ENCODE results near the gene MTFR1L.

The MTFR1L gene

GRCh38 chr1:25819491-25820246 is at the start of gene MTFR1L:
MTFR1L (plus strand) TSS chr1:25819954; CDS start chr1:25823105, 3,151 bp downstream.
- peak within 1 kb of the TSS; percentile 69 for H3K4me3 ChIP-seq (ENCODE audit: low read length)
- H3K4me1 ChIP-seq (ENCODE audit: insufficient read depth, low read length): peaks cover 25% of the 10 kb centered on the region
- H3K36me3 ChIP-seq (ENCODE audit: insufficient read depth, low read length): peaks cover 16% of the 10 kb centered on the region
- H2AFZ ChIP-seq (ENCODE audit: low read depth, low read length): peak within 1 kb of the TSS; percentile 65
- H3K27me3 ChIP-seq (ENCODE audit: insufficient read depth, low read length): no peaks in the 10 kb centered on the region
- H3K9me3 ChIP-seq (ENCODE audit: low read length): no peaks in the 10 kb centered on the region

DNA sequence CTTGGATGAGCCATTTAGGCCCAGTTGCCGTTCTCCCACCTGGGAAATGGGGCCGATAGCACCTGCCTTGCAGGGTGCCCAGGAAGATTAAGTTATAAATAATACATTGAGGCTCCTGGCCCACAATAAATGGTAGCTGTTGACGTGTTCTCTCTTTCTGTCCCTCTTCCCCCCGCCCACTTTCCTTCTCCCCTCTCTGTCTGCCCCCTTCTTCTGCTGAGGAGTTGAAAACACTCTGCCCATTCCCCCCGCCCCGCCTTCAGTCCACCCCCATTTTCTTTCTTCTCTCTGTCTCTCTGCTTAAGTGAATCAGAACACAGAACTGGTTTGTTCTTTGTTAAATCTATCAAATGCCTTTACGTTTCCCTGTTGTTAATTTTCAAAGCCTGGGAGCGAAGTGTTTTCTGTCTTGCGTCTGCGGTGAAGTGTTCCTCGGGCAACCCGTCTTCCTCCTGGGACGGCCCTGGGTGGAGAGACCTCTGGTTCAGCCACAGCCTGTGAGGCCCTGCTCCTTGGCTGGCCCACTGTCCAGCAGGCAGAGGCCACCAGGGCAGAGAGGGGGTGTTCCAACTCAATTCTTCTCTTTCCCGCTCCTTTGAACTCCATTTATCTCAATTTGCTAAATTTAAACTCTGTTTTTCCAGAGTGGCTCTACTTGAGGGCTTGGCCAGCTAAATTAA is 49.1 kb upstream of the MTFR1L start:
- peaks cover 39% of the 10 kb centered on the region for H3K4me1 ChIP-seq (ENCODE audit: insufficient read depth, low read length)

DNA sequence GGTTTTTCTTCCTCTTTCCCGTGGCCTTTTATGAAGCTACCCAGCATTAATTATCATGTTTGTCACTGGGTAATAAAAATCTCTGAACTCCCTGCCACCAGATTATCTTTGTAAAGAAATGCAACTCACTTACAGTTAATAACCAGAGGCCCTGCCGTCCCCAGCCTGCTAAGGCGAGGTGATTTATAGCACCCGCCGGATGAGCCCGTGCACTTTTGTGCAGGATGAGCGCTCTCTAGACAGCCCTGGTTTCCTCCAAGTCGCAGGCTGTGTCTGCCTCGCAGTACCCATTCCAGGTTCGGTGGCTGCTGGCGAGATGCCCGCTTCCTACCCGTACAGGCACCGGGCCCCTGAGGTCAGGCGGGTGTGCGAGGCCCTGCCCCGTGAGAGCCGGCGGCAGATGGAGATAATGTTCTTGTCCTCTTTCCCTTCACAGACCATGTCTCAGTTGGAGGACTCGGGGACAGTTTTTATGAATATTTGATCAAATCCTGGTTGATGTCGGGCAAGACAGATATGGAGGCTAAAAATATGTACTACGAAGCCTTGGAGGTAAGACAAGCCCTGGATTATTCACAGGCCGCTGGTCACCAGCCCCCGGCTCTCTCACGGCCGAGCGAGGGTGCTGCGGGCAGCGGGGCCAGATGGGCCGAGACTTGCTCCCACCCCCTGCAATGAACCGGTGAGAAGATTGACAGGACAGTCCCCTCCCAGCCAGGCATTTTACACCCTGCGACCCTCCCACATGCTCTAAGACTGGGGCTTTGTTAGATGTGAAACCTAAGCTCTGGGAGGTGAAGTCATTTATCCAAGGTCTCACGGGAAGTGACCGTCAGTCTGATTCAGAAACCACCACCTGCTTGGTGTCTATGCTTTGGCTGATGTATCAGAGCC is 48.3 kb upstream of the MTFR1L start:
- H3K4me3 ChIP-seq (ENCODE audit: low read length): no peak overlapping the region
- no peaks in the 10 kb centered on the region for H3K36me3 ChIP-seq (ENCODE audit: insufficient read depth, low read length)
- H3K4me1 ChIP-seq (ENCODE audit: insufficient read depth, low read length): peaks cover 36% of the 10 kb centered on the region
- no peaks in the 10 kb centered on the region for H3K9me3 ChIP-seq (ENCODE audit: low read length)
- no peaks in the 10 kb centered on the region for H3K27me3 ChIP-seq (ENCODE audit: insufficient read depth, low read length)
- no peak overlapping the region for H2AFZ ChIP-seq (ENCODE audit: low read depth, low read length)

More for the DNA sequence above, 49.1 kb upstream of the MTFR1L start:
- H2AFZ ChIP-seq (ENCODE audit: low read depth, low read length): no peak overlapping the region
- no peaks in the 10 kb centered on the region for H3K27me3 ChIP-seq (ENCODE audit: insufficient read depth, low read length)
- no peak overlapping the region for H3K4me3 ChIP-seq (ENCODE audit: low read length)
- no peaks in the 10 kb centered on the region for H3K9me3 ChIP-seq (ENCODE audit: low read length)
- no peaks in the 10 kb centered on the region for H3K36me3 ChIP-seq (ENCODE audit: insufficient read depth, low read length)

DNA sequence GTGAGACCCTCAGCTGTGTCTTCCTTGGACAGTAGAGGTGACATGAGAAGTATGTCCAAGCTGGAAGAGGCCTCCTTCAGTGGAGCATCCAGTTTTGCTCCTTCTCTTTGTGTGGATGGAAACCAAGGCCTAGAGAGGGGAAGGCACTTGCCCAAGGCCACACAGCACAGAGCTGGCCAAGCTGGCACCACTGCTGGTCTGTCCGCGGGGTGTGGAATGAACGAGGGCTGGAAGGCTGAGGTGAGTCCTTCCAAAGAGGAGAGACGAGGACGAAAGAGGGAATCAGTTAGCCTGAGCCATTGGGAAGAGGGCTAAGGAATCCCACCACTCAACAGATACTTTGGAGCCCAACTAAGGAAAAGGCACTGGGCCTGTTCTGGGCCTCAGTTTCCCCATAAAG is 47.6 kb upstream of the MTFR1L start:
- no peak overlapping the region for H2AFZ ChIP-seq (ENCODE audit: low read depth, low read length)
- H3K27me3 ChIP-seq (ENCODE audit: insufficient read depth, low read length): no peaks in the 10 kb centered on the region
- peaks cover 36% of the 10 kb centered on the region for H3K4me1 ChIP-seq (ENCODE audit: insufficient read depth, low read length)
- H3K9me3 ChIP-seq (ENCODE audit: low read length): no peaks in the 10 kb centered on the region
- H3K4me3 ChIP-seq (ENCODE audit: low read length): no peak overlapping the region
- H3K36me3 ChIP-seq (ENCODE audit: insufficient read depth, low read length): no peaks in the 10 kb centered on the region

DNA sequence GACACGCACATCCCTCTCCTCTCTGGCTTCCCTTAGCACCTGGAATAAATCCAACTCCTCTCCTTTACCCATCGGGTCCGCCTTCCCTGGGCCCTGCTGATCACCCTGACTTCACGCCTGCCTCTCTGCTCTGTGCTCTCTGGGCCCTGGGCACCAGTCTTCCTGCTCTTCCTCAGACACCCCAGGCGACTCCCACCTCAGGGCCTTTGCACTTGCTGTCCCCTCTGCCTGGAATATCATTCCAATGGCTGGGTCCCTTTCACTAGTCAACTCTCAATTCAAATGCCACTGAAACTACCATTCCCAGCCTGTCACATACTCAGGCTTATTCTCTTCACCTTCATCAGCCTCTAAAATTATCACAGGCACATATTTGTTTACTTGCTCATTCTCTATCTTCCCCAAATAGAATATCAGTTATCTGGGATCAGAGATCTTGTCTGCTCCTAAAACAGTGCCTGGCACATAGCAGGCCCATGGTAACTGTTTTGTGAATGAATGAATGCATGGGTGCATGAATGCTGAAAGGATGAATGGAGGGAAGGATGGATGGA is 47.0 kb upstream of the MTFR1L start:
- H3K27me3 ChIP-seq (ENCODE audit: insufficient read depth, low read length): no peaks in the 10 kb centered on the region
- H3K4me1 ChIP-seq (ENCODE audit: insufficient read depth, low read length): peaks cover 36% of the 10 kb centered on the region
- no peak overlapping the region for H2AFZ ChIP-seq (ENCODE audit: low read depth, low read length)
- H3K9me3 ChIP-seq (ENCODE audit: low read length): no peaks in the 10 kb centered on the region
- no peaks in the 10 kb centered on the region for H3K36me3 ChIP-seq (ENCODE audit: insufficient read depth, low read length)
- no peak overlapping the region for H3K4me3 ChIP-seq (ENCODE audit: low read length)

- peaks cover 36% of the 10 kb centered on the region for H3K4me1 ChIP-seq (ENCODE audit: insufficient read depth, low read length)
- H3K9me3 ChIP-seq (ENCODE audit: low read length): no peaks in the 10 kb centered on the region
- no peak overlapping the region for H2AFZ ChIP-seq (ENCODE audit: low read depth, low read length)
- H3K36me3 ChIP-seq (ENCODE audit: insufficient read depth, low read length): no peaks in the 10 kb centered on the region
- no peak overlapping the region for H3K4me3 ChIP-seq (ENCODE audit: low read length)
- no peaks in the 10 kb centered on the region for H3K27me3 ChIP-seq (ENCODE audit: insufficient read depth, low read length)
These were observed 46.2 kb upstream of the MTFR1L start for GRCh38 chr1:25773441-25774125.

GRCh38 chr1:25774206-25774803 is 45.4 kb upstream of the MTFR1L start:
- H3K27me3 ChIP-seq (ENCODE audit: insufficient read depth, low read length): no peaks in the 10 kb centered on the region
- peaks cover 36% of the 10 kb centered on the region for H3K4me1 ChIP-seq (ENCODE audit: insufficient read depth, low read length)
- H2AFZ ChIP-seq (ENCODE audit: low read depth, low read length): no peak overlapping the region
- H3K36me3 ChIP-seq (ENCODE audit: insufficient read depth, low read length): no peaks in the 10 kb centered on the region
- H3K9me3 ChIP-seq (ENCODE audit: low read length): no peaks in the 10 kb centered on the region
- no peak overlapping the region for H3K4me3 ChIP-seq (ENCODE audit: low read length)

DNA sequence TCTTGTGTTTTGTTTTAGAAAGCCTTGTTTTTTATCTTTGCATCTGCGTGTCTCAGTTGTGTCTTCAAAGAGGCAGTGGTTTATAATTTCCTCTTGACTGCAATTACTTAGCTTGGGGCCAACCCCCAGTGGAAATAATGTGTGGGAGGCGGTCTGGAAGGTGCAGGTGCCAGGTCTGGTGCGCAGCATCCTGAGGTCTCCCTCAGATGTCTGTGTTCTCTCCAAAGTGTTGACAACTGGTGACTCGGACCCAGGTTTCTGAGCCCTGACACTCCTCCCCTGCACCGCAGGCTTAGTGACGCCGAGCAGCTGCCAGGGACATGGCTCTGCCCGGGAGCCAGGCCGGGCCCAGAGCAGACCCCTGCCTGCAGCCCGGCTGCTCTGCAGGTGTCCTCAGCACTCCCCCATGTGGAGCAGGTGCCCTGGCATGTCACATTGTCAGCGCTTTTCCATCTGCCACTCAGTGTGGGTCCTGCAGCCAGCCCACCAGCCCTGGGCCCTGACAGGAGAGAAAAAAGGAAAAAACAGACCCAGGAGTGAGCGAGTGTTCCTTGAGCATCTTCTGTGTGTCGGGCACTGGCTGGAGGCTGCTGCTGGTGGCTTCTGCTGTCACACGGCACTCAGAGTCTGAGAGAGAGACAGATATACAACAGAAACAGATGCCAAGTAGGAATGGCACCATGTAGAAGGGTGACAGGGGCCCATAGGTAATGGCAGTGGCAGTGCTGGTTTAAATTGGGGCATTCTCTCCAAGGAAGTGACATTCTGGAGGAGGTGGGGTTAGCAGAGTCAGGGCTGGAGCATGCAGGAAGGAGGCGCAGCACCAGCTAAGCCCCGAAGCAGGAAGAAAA is 44.6 kb upstream of the MTFR1L start:
- Histone ChIP-seq H3K9me3 (ENCODE audit: low read length) (no peaks in the 10 kb centered on the region), H3K27me3 (ENCODE audit: insufficient read depth, low read length) (no peaks in the 10 kb centered on the region), H2AFZ (ENCODE audit: low read depth, low read length) (no peak overlapping the region), H3K36me3 (ENCODE audit: insufficient read depth, low read length) (no peaks in the 10 kb centered on the region), H3K4me3 (ENCODE audit: low read length) (no peak overlapping the region), H3K4me1 (ENCODE audit: insufficient read depth, low read length) (peaks cover 31% of the 10 kb centered on the region)

DNA sequence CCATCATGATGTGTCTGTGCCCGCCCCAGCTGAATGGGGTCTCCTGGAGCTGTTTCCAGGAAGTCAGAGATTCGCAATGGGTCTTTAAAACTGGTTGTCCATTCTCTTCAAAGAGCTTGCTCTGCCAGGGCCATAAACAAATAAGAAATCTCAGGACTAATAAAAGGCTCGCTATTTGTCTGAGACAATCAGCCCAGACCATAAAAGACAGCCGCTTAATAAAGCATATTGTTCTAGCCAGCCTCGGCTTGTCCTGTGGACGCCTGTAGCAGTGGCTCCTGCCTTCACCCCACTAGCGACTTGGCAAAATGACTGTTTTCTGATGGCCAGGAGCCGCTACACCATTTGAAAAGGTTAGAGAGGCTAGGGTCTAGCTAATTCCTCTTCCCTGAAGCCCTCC is 40.4 kb upstream of the MTFR1L start:
- Histone ChIP-seq H3K4me3 (ENCODE audit: low read length) (no peak overlapping the region), H3K4me1 (ENCODE audit: insufficient read depth, low read length) (peaks cover 22% of the 10 kb centered on the region), H3K9me3 (ENCODE audit: low read length) (no peaks in the 10 kb centered on the region), H3K27me3 (ENCODE audit: insufficient read depth, low read length) (no peaks in the 10 kb centered on the region), H2AFZ (ENCODE audit: low read depth, low read length) (no peak overlapping the region), H3K36me3 (ENCODE audit: insufficient read depth, low read length) (no peaks in the 10 kb centered on the region)

GRCh38 chr1:25779894-25780293 is 39.9 kb upstream of the MTFR1L start:
- no peaks in the 10 kb centered on the region for H3K27me3 ChIP-seq (ENCODE audit: insufficient read depth, low read length)
- H3K9me3 ChIP-seq (ENCODE audit: low read length): no peaks in the 10 kb centered on the region
- no peak overlapping the region for H2AFZ ChIP-seq (ENCODE audit: low read depth, low read length)
- H3K4me1 ChIP-seq (ENCODE audit: insufficient read depth, low read length): peaks cover 24% of the 10 kb centered on the region
- no peak overlapping the region for H3K4me3 ChIP-seq (ENCODE audit: low read length)
- no peaks in the 10 kb centered on the region for H3K36me3 ChIP-seq (ENCODE audit: insufficient read depth, low read length)

GRCh38 chr1:25780318-25781129 is 39.2 kb upstream of the MTFR1L start:
- Histone ChIP-seq H3K9me3 (ENCODE audit: low read length) (no peaks in the 10 kb centered on the region), H2AFZ (ENCODE audit: low read depth, low read length) (no peak overlapping the region), H3K4me3 (ENCODE audit: low read length) (no peak overlapping the region), H3K36me3 (ENCODE audit: insufficient read depth, low read length) (no peaks in the 10 kb centered on the region), H3K27me3 (ENCODE audit: insufficient read depth, low read length) (no peaks in the 10 kb centered on the region), H3K4me1 (ENCODE audit: insufficient read depth, low read length) (peaks cover 24% of the 10 kb centered on the region)
